GM21447 (cell line): ENCODE results near the gene N4BP2.
"Not testable (repeated sequence)": the region's sequence is repeated elsewhere in the genome, so short reads cannot be mapped to it uniquely, and the experiment has no call there.

Experiments used
- ATAC-seq: cut with Tn5 transposase; IDR thresholded peaks from one replicate; pipeline ENCODE4 v1.9.1; 2021; ENCODE audit not compliant: unreplicated experiment

Gene N4BP2

GRCh38 chr4:40086421-40086820 is 29.8 kb downstream of the N4BP2 start:
- ATAC-seq = no peak

- no peak for ATAC-seq
Measured at GRCh38 chr4:40087799-40088366, 31.2 kb downstream of the N4BP2 start.

GRCh38 chr4:40093400-40093799 is 36.8 kb downstream of the N4BP2 start:
- not testable (repeated sequence) for ATAC-seq

GRCh38 chr4:40099010-40099409 is 42.4 kb downstream of the N4BP2 start:
- ATAC-seq = no peak

- not testable (repeated sequence) for ATAC-seq
Measured at GRCh38 chr4:40107150-40107549, 50.5 kb downstream of the N4BP2 start.

- ATAC-seq = no peak
Measured at GRCh38 chr4:40112027-40112792, 55.6 kb downstream of the N4BP2 start.

GRCh38 chr4:40114206-40114605 is 57.6 kb downstream of the N4BP2 start:
- ATAC-seq = no peak

GRCh38 chr4:40118861-40119260 is 62.2 kb downstream of the N4BP2 start:
- ATAC-seq = no peak

GRCh38 chr4:40119344-40119743 is 62.7 kb downstream of the N4BP2 start:
- ATAC-seq = no peak

- no peak for ATAC-seq
Measured at GRCh38 chr4:40121515-40121914, 64.9 kb downstream of the N4BP2 start.

- no peak for ATAC-seq
Measured at GRCh38 chr4:40122941-40123340, 66.3 kb downstream of the N4BP2 start.

GRCh38 chr4:40124690-40125089 is 68.0 kb downstream of the N4BP2 start:
- no peak for ATAC-seq

- ATAC-seq = no peak
Measured at GRCh38 chr4:40130401-40131036, 73.9 kb downstream of the N4BP2 start.

GRCh38 chr4:40132816-40133215 is 76.2 kb downstream of the N4BP2 start:
- ATAC-seq = no peak

- no peak for ATAC-seq
Measured at GRCh38 chr4:40134206-40134917, 77.7 kb downstream of the N4BP2 start.

- not testable (repeated sequence) for ATAC-seq
Measured at GRCh38 chr4:40136202-40136601, 79.6 kb downstream of the N4BP2 start.

- ATAC-seq = no peak
Measured at GRCh38 chr4:40140196-40140595, 83.5 kb downstream of the N4BP2 start.

GRCh38 chr4:40140597-40140996 is 83.9 kb downstream of the N4BP2 start:
- not testable (repeated sequence) for ATAC-seq

GRCh38 chr4:40143926-40144508 is 87.4 kb downstream of the N4BP2 start:
- ATAC-seq = no peak

GRCh38 chr4:40144716-40145115 is 88.1 kb downstream of the N4BP2 start:
- ATAC-seq = no peak

- not testable (repeated sequence) for ATAC-seq
Measured at GRCh38 chr4:40147490-40147889, 90.8 kb downstream of the N4BP2 start.
